Activated naive CD4-positive, alpha-beta T cell treated with anti-CD3 and anti-CD28 coated beads, Interleukin-2, amount 50 U/mL, for 24 hours (primary cell): ENCODE results near the gene GPER1.
A peak's percentile ranks its signal among the peaks of the same experiment; 100 is the strongest.
"Not testable (repeated sequence)": the region's sequence is repeated elsewhere in the genome, so short reads cannot be mapped to it uniquely, and the experiment has no call there.

ENCODE experiments used
- H3K27ac Mint-ChIP-seq: one replicate; pipeline ENCODE4 v1.8.0; 2021; ENCODE audit warnings: mild to moderate bottlenecking, mixed read lengths
- H3K27me3 Mint-ChIP-seq: one replicate; pipeline ENCODE4 v1.8.0; 2021; ENCODE audit warnings: mixed read lengths
- H3K36me3 Mint-ChIP-seq: one replicate; pipeline ENCODE4 v1.8.0; 2021; ENCODE audit warnings: mixed read lengths
- H3K4me1 Mint-ChIP-seq: one replicate; pipeline ENCODE4 v1.8.0; 2021; ENCODE audit warnings: mixed read lengths
- H3K4me3 Mint-ChIP-seq: one replicate; pipeline ENCODE4 v1.8.0; 2021; ENCODE audit warnings: mild to moderate bottlenecking, mixed read lengths
- H3K9me3 Mint-ChIP-seq: one replicate; pipeline ENCODE4 v1.8.0; 2021; ENCODE audit warnings: mixed read lengths

Gene GPER1

DNA sequence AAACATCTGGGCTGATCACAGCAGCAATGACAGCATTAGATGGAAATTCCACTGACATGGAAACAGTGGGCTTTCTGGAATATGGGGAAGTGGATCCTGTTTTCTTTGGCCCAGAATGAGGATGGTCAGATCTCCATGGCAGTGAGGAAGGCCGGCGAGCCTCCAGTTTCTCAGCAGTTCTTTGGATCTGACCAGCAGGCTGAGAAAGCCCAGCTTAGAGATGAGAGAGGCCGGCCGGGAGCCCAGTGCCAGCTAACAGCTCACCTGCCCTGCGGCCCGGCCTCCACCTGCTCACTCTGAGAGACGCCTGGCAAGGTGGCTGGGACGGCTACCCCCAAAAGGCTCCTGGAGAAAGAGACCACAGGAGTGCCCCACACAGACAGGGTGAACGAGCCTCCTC is 24.2 kb downstream of the GPER1 start:
- Mint-ChIP-seq H3K4me3 (no peak overlapping the region), H3K9me3 (no peaks in the 10 kb centered on the region), H3K27ac (no peak overlapping the region), H3K36me3 (no peaks in the 10 kb centered on the region), H3K27me3 (no peaks in the 10 kb centered on the region), H3K4me1 (no peaks in the 10 kb centered on the region)

DNA sequence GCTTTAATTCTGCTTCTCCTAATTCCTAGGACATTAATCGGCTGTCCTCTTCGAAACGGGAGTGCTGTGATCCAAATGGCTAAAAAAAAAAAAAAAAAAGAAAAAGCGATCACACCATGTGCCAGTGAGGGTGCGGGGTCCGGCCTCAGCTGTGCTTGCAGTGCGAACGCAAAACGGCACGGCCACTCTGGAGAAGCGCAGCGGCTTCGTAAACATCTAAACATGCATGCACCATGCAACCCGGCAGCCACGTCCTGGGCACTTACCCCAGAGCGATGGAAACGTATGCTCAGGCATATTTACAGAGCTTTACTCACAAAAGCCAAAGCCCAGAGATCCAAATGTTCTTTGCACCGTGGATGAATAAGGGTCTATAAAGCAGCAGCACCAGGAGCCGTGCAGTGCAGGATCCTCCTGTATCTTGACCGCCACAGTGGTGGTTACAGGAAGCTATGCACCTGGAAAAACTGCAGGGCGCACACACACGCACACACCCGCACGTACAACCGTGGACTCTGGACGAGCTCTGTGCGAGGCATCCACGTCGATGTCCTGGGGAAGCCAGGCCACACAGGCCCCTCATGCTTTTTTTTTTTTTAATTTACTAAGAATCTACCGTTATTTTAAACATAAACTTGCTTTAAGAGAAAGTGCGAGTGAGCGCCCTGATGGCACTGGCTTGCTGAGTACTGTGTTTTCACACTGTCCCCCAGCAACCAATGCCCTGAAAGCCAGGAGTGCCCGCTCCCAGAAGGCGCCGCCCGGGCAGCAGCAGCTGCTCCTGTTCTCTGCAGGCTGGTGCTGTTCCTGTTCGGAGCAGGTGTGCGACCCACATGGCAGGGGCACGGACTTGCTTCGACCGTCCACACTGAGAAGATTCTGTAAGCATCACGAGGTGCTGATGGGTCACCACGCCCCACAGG is 25.0 kb downstream of the GPER1 start:
- Mint-ChIP-seq H3K27me3 (no peaks in the 10 kb centered on the region), H3K27ac (no peak overlapping the region)

DNA sequence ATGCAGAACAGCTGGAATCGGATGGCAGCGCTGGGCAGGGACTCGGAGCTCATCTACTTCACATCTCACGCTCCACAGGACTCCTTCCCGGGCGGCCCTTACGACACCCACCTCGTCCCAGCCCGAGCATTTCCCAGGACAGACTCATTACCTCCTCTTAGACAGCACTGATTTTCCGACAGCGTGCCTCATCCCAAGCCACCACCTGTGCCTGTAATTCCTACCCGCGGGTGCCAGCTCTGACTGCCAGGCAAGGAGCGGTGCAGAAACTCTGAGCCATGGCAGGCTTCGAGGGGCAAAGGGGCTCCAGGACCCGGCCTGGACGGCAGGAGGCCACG is 25.6 kb downstream of the GPER1 start:
- no peak overlapping the region for H3K4me3 Mint-ChIP-seq
- H3K27me3 Mint-ChIP-seq: no peaks in the 10 kb centered on the region
- no peak overlapping the region for H3K27ac Mint-ChIP-seq
- peaks cover 8% of the 10 kb centered on the region for H3K4me1 Mint-ChIP-seq
- no peaks in the 10 kb centered on the region for H3K9me3 Mint-ChIP-seq
- no peaks in the 10 kb centered on the region for H3K36me3 Mint-ChIP-seq

More for the DNA sequence above, 25.0 kb downstream of the GPER1 start:
- H3K4me1 Mint-ChIP-seq: peaks cover 2% of the 10 kb centered on the region
- no peaks in the 10 kb centered on the region for H3K9me3 Mint-ChIP-seq
- no peaks in the 10 kb centered on the region for H3K36me3 Mint-ChIP-seq
- no peak overlapping the region for H3K4me3 Mint-ChIP-seq

DNA sequence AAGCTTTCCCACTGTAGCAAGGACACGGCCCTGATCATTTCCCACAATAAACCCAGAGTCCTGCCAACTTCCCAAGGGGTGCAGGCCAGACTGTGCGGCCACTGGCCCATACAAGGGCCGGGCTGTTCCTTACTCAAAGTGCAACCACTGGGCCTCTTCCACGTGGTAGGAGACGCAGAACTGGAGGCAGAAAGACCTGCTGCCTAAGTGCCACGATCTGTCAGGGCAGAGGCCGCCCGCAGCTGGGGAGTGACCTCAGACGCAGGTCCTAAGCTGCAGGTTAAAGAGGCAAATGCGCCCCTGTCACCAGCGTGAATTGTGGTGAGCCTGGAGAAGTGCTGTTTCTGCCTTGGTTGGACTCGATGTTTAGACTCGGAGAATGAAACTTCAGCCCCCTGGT is 26.2 kb downstream of the GPER1 start:
- H3K9me3 Mint-ChIP-seq: no peaks in the 10 kb centered on the region
- no peaks in the 10 kb centered on the region for H3K27me3 Mint-ChIP-seq
- no peak overlapping the region for H3K4me3 Mint-ChIP-seq
- no peaks in the 10 kb centered on the region for H3K36me3 Mint-ChIP-seq
- H3K4me1 Mint-ChIP-seq: peaks cover 11% of the 10 kb centered on the region
- peak overlapping the region; percentile 82 for H3K27ac Mint-ChIP-seq

DNA sequence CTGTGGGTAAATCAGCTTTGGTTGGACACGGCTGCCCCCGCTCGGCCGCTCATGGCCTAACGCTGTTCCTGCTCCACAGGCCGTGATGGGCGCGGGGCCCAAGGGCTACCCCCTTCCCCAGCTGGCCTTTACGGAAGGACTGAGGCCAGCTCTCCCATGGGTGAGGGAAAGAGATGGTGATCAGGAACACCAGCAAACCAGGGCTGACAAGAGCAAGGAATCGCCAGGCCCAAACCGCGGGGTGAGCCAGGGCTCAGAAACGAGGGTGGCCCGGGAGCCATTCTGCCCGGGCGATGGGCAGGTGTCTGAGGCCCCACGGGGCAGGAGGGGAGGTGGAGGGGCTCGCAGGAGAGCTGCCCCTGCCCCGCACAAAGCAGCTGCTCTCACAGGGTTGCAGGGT is 26.6 kb downstream of the GPER1 start:
- H3K27me3 Mint-ChIP-seq: no peaks in the 10 kb centered on the region
- no peak overlapping the region for H3K27ac Mint-ChIP-seq
- H3K4me3 Mint-ChIP-seq: no peak overlapping the region
- H3K36me3 Mint-ChIP-seq: no peaks in the 10 kb centered on the region
- peaks cover 15% of the 10 kb centered on the region for H3K4me1 Mint-ChIP-seq
- no peaks in the 10 kb centered on the region for H3K9me3 Mint-ChIP-seq

DNA sequence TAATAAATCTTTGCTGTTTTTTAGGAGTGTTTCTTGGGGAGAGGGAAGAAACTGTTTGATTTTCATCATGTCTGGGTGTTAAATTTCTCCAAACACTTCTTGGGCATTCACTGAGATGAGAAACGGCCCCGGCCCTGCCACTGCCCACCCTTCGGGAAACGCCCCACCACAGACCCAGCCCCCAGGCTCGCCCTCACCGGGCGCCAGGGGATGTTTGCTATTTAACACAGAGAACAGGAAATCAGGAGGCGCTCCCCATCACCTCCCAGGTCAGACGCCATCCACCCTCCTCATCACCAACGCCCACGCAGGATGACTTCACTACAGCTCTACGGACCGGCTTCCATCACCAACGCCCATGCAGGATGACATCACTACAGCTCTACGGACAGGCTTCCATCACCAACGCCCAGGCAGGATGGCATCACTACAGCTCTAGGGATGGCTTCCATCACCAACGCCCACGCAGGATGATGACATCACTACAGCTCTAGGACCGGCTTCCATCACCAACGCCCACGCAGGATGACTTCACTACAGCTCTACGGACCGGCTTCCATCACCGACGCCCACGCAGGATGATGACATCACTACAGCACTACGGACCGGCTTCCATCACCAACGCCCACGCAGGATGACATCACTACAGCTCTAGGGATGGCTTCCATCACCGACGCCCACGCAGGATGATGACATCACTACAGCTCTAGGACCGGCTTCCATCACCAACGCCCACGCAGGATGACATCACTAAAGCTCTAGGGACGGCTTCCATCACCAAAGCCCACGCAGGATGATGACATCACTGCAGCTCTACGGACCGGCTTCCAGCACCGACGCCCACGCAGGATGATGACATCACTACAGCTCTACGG is 27.5 kb downstream of the GPER1 start:
- peaks cover 15% of the 10 kb centered on the region for H3K4me1 Mint-ChIP-seq
- not testable (repeated sequence) for H3K27me3 Mint-ChIP-seq, H3K4me3 Mint-ChIP-seq, H3K9me3 Mint-ChIP-seq, H3K36me3 Mint-ChIP-seq
- peak overlapping the region; percentile 23 for H3K27ac Mint-ChIP-seq

DNA sequence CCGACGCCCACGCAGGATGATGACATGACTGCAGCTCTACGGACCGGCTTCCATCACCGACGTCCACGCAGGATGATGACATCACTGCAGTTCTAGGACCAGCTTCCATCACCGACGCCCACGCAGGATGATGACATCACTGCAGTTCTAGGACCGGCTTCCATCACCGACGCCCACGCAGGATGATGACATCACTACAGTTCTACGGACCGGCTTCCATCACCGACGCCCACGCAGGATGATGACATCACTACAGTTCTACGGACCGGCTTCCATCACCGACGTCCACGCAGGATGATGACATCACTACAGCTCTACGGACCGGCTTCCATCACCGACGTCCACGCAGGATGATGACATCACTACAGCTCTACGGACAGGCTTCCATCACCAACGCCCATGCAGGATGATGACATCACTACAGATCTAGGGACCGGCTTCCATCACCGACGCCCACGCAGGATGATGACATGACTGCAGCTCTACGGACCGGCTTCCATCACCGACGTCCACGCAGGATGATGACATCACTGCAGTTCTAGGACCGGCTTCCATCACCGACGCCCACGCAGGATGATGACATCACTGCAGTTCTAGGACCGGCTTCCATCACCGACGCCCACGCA is 28.6 kb downstream of the GPER1 start:
- H3K36me3 Mint-ChIP-seq, H3K9me3 Mint-ChIP-seq, H3K27ac Mint-ChIP-seq, H3K4me3 Mint-ChIP-seq, H3K27me3 Mint-ChIP-seq: not testable (repeated sequence)
- H3K4me1 Mint-ChIP-seq: peaks cover 15% of the 10 kb centered on the region

DNA sequence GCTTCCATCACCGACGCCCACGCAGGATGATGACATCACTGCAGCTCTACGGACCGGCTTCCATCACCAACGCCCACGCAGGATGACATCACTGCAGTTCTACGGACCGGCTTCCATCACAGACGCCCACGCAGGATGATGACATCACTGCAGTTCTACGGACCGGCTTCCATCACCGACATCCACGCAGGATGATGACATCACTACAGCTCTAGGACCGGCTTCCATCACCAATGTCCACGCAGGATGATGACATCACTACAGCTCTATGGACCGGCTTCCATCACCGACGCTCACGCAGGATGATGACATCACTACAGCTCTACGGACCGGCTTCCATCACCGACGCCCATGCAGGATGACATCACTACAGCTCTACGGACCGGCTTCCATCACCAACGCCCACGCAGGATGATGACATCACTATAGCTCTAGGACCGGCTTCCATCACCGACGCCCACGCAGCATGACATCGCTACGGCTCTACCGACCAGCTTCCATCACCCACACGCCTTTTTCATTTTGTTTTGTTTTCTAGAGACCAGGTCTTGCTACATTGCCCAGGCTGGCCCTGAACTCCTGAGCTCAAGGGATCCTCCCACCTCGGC is 29.5 kb downstream of the GPER1 start:
- Mint-ChIP-seq H3K27ac (peak overlapping the region; percentile 80), H3K9me3 (no peaks in the 10 kb centered on the region), H3K27me3 (no peaks in the 10 kb centered on the region), H3K4me1 (peaks cover 15% of the 10 kb centered on the region), H3K4me3 (no peak overlapping the region), H3K36me3 (no peaks in the 10 kb centered on the region)

DNA sequence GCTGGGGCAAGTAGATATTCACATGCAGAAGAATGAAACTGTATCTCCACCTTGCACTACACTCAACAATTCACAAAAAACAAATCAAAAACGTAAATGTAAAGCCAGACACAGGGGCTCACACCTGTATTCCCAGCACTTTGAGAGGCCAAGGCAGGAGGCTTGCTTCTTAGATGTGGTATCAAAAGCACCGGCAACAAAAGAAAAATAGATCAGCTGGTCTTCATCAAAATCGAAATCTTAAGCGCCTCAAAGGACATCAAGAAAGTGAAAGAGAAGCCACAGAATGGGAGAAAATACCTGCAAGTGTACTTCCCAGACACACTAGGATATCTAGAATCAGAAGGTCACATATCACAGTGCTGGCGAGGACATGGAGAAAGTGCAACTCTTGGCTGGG is 31.3 kb downstream of the GPER1 start:
- Mint-ChIP-seq H3K4me3 (no peak overlapping the region), H3K36me3 (no peaks in the 10 kb centered on the region), H3K27ac (no peak overlapping the region), H3K27me3 (no peaks in the 10 kb centered on the region), H3K4me1 (peaks cover 15% of the 10 kb centered on the region), H3K9me3 (no peaks in the 10 kb centered on the region)

DNA sequence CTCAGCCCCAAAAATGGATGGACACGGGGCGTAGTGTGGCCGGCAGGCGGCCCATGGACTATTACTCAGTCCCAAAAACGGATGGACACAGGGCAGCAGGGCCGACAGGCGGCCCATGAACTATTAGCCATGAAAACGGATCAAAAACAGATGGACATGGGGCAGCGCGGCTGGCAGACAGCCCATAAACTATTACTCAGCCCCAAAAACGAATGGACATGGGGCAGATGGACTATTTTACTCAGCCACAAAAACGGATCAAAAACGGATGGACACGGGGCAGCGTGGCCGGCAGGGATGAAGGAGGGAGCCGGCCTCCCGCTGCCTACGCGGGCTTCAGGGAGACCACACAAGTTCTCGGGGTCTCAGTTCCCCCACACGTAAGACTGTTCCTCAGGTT is 32.9 kb downstream of the GPER1 start:
- Mint-ChIP-seq H3K4me1 (peaks cover 15% of the 10 kb centered on the region), H3K27ac (no peak overlapping the region), H3K4me3 (no peak overlapping the region), H3K27me3 (no peaks in the 10 kb centered on the region), H3K36me3 (no peaks in the 10 kb centered on the region), H3K9me3 (no peaks in the 10 kb centered on the region)

DNA sequence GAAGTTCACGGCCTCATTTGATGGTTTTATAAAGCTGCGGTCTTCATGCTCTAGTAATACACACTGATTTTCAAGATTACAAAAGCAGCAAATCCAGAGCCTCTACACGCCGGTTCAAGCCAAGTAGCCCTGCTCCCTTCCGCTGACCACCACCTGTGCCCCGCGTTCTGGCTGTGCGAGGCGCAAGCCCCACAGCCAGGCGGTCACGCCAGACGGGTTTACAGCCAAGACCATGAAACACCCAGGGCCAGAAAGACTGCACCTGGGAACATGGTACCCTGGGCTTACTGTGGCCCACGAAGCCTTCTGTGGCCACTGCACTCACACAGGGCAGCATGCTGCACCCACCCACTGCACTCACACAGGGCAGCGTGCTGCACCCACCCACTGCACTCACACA is 33.6 kb downstream of the GPER1 start:
- Mint-ChIP-seq H3K4me1 (peaks cover 15% of the 10 kb centered on the region), H3K9me3 (no peaks in the 10 kb centered on the region), H3K27ac (no peak overlapping the region), H3K36me3 (no peaks in the 10 kb centered on the region), H3K4me3 (no peak overlapping the region), H3K27me3 (no peaks in the 10 kb centered on the region)

DNA sequence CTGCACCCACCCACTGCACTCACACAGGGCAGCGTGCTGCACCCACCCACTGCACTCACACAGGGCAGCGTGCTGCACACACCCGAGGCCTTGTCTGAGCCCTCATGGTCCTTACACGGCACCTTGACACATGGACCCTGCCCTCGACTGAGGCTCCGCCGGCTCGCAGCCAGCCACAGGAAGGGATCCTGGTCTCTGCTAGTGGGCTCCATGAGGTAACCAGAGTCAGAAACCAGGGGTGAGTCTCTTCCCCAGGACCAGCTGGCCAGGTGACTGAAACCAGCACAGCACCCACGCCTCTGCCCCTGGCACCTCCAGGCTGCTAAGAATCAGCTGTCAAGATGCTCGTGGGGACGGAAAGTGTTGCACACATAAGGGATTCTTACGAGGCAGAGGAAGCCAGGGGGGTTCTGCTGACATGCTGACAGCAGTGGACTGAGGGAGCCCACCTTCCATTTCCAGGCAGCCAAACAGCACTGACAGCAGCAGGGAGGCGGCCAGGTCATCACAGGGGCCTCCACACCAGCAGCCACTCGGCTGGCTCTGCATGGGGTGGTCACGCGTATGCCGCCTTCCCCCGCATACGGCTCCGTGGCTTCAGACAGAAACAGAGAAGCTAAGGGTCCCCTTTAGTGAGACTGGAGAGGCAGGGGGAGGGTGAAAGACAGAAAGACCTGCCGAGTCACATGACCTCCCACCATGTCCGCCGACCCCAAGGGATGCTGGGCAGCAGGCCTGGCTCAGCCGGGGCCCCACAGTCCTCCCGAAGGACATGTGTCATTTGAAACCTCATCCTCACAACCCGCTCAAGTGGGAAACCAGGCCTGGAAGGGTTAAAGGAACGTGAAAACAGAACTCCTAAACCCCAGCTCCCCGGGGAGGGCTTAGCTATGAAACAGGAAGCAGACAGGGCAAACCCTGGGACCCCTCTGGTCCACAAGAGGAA is 34.2 kb downstream of the GPER1 start:
- Mint-ChIP-seq H3K4me1 (peaks cover 15% of the 10 kb centered on the region), H3K27me3 (no peaks in the 10 kb centered on the region), H3K36me3 (peaks cover 3% of the 10 kb centered on the region), H3K4me3 (no peak overlapping the region), H3K27ac (no peak overlapping the region), H3K9me3 (no peaks in the 10 kb centered on the region)

DNA sequence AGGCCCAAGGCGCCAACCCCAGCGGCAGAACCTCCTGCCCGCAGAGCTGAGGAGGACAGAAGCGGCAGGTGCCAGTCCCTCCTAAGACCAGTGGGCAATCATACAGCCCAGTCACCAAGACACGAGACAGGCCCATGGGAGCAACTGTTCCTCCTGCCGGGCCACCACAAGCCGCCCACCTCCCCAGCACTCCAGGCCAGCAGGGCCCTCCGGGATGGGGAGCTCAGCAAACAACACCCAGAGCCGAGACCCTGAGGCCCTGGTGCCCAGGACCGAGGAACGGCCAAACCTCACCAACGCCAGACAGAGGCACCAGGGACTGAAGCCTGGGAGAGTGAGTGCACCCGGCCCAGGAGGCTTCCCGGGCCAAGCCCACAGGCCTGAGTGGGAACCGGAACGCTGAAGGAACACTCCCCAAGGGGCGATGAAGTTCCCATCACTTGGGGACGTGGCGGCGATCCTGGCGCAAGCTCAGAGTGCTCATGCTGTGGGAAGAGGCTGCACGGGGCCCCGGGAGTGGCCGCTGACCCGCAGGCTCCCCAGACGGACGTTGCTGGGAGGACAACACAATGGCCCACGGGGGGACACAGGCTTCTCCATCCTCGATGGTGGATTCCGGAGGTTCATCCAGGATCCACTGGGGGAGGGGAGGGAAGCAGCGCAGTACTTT is 35.1 kb downstream of the GPER1 start:
- Mint-ChIP-seq H3K27ac (no peak overlapping the region), H3K9me3 (no peaks in the 10 kb centered on the region), H3K27me3 (no peaks in the 10 kb centered on the region), H3K4me3 (no peak overlapping the region), H3K36me3 (peaks cover 3% of the 10 kb centered on the region), H3K4me1 (peaks cover 12% of the 10 kb centered on the region)

DNA sequence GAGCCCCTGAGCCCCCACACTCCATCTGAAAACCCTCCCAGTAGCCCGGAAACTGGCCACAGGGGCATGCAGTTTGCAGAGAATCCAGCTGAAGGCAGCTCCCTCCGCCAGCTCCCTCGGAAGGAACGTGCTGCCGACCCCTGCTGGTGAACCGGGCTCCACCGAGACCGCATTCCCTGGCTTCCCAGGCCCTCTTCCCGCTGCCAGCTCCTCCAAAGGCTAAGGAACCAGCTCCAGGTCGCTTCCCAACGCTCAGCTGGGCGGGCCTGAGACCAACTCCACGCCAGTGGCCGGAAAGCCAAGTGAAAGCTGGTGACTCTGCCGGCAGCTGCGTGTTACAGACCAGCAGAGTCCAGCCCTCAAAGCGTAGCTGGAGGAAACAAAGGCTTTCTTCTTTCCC is 35.8 kb downstream of the GPER1 start:
- no peaks in the 10 kb centered on the region for H3K27me3 Mint-ChIP-seq
- H3K4me1 Mint-ChIP-seq: peaks cover 7% of the 10 kb centered on the region
- no peak overlapping the region for H3K4me3 Mint-ChIP-seq
- H3K9me3 Mint-ChIP-seq: no peaks in the 10 kb centered on the region
- H3K36me3 Mint-ChIP-seq: peaks cover 3% of the 10 kb centered on the region
- H3K27ac Mint-ChIP-seq: no peak overlapping the region
